GM13976 (cell line): Measurements from ENCODE around the gene SPON2.
"Not testable (repeated sequence)": the region's sequence is repeated elsewhere in the genome, so short reads cannot be mapped to it uniquely, and the experiment has no call there.

ENCODE experiments used
- DNase-seq: peaks from one replicate; pipeline ENCODE4 v3.0.0; 2012; ENCODE audit warnings: low spot score
- in situ Hi-C: fragments of 300-500 bp; cut with MboI; formaldehyde crosslinking; loops from one replicate; pipeline ENCODE4 v1.12.0; 2022; ENCODE audit warnings: low sequenced_read_pairs, mixed read lengths, inconsistent platforms; ENCODE audit not compliant: unreplicated experiment
- TF ChIP-seq, protein P1 (sequence below): IDR thresholded peaks from 2 replicates; pipeline ENCODE4 v1.5.1; 2012; ENCODE audit warnings: borderline replicate concordance, mild to moderate bottlenecking; ENCODE audit not compliant: insufficient read depth; ENCODE audit errors: extremely low read depth, missing control alignments, control extremely low read depth

SPON2 gene

DNA sequence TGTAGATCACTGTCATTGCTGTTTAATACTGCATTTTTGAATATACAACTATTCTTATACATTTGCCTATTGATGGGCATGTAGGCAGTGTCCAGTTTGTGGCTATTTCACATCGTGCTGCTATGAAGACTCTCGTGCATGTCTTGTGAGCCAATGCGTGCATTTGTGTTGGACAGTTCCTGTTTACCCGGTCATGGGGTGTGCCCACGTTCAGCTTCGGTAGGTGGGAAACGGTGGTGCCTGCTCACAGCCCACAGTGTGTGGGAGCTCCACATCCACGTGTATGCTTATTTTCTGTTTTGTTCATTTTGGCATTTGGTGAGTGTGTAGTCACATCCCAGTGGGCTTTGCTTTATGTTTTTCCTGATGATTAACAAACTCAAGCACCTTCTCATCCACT, 39.4 kb downstream of the SPON2 start:
- TF ChIP-seq, protein P1, sequence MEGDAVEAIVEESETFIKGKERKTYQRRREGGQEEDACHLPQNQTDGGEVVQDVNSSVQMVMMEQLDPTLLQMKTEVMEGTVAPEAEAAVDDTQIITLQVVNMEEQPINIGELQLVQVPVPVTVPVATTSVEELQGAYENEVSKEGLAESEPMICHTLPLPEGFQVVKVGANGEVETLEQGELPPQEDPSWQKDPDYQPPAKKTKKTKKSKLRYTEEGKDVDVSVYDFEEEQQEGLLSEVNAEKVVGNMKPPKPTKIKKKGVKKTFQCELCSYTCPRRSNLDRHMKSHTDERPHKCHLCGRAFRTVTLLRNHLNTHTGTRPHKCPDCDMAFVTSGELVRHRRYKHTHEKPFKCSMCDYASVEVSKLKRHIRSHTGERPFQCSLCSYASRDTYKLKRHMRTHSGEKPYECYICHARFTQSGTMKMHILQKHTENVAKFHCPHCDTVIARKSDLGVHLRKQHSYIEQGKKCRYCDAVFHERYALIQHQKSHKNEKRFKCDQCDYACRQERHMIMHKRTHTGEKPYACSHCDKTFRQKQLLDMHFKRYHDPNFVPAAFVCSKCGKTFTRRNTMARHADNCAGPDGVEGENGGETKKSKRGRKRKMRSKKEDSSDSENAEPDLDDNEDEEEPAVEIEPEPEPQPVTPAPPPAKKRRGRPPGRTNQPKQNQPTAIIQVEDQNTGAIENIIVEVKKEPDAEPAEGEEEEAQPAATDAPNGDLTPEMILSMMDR = no peak
- in situ Hi-C loops = loop anchor here (10.0 kb wide), 1 partner anchor 212 kb away; the partner anchor contains the start of gene UVSSA
- DNase-seq = no peak

DNA sequence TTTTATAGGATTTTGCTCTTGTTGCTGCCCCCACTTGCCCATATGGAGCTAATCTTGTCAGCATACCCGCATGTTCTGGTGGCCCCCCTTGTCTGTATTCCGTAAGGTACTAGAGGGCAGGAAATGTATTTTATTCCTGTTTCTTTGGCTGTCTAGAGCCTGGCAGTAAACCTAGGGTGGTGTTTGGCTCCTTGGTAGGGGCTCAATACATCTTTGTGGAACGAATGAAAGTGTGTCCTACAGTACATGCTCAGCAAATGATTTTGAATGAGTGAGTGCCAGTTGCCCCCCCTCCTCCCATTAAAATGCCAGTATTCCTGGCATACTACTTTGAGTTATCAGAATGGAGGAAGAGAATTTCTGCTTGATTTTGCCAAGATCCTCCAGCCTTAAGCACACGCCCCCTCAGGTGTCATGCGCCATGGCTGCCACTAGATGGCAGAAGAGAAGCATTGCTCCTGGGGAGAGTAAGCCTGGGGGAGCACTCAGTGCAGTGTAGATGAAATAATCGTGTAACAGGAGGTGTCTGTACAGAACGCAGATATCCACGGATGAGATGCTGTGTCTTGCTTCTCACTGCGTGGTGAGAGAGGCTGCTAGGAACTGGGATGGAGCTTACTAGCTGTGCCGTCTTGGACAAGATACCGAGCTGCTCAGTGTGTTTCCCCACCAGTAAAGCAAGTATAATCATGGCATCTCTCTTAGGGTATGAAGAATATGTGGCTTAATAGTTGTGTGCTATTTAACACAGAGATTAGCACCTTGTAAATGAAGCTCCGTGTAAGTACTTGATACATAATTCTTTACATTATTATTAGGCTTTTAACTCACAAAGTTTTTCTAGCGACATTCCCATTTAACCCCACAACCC, 41.8 kb downstream of the SPON2 start:
- TF ChIP-seq, protein P1 = peak; percentile 99
- DNase-seq = peak; percentile 74
- in situ Hi-C loops = loop anchor here (10.0 kb wide), 1 partner anchor 214 kb away; the partner anchor contains the start of gene UVSSA

DNA sequence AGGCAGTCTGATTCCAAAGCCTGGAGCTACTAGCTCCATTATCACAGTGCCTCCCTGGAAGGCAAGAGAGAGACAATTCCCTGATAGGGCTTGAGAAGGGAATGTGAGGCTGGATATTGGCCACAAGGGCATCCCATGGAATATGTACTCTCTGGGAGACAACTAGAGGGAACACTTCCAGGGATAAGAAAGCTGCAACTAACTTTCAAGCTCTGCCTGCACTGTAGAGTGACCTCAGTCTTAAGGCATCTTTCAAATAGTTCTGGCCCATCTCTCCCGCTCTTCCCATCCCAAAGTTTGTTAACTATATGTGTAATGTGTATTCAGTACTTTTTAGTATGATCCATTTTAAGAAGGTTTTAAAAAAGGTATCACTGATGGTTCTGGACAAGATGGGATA, 45.9 kb downstream of the SPON2 start:
- DNase-seq = no peak
- TF ChIP-seq, protein P1 = no peak
- in situ Hi-C loops = no loop called here

DNA sequence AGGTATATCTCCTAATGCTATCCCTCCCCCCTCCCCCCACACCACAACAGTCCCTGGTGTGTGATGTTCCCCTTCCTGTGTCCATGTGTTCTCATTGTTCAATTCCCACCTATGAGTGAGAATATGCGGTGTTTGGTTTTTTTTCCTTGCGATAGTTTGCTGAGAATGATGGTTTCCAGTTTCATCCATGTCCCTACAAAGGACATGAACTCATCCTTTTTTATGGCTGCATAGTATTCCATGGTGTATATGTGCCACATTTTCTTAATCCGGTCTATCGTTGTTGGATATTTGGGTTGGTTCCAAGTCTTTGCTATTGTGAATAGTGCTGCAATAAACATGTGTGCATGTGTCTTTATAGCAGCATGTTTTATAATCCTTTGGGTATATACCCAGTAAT, 46.9 kb downstream of the SPON2 start:
- in situ Hi-C loops, DNase-seq: not testable (repeated sequence)

DNA sequence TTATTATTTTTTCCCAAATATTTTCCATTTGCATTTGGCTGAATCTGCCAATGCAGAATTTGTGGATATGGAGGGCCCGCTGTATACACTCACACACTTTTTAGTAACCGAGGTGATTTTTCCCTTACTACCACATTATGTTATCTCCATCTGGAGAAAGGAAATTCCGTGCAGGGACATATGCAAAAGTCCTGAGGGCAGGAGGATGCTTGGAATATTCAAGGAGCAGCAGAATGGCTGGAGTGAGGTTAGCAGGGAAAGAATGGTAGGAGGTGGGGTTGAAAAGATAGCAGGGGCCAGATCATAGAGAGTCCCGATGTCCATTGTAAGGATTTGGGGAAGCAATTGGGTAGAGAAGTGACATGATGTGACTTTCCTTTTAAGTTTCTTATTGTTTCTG, 47.6 kb downstream of the SPON2 start:
- TF ChIP-seq, protein P1 = no peak

DNA sequence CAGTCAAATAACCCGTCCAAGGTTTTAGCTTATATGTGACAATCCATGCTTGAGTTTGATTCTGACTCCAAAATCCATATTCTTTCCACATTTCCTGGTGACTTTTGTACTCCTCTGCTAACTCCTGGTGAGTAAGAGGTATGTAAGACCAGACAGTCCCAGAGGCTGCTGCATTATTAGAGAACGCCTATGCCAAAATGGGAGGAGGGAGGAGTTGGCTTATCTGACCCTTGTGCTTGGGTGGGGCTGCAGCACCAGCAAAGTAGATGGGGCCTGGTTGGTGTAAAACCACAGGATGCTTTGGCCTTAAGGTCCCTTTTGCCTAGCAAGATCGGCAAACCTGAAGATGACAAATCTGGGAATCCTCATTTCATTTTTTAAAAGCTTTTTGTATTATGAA, 49.9 kb downstream of the SPON2 start:
- no peak for DNase-seq
- TF ChIP-seq, protein P1 = no peak
- in situ Hi-C loops = no loop called here

More for the DNA sequence above, 47.6 kb downstream of the SPON2 start:
- in situ Hi-C loops = no loop called here
- no peak for DNase-seq
